Measurements from ENCODE around the gene GRIN2A. TPM values are rescaled to one million over a fixed set of nuclear protein-coding genes. Genes with fewer than 3 reads are reported as not detected.

GRIN2A gene
- total and polyA plus RNA-seq, 2 experiments from 2014 or later = 0.05 to 1.6 TPM

DNA sequence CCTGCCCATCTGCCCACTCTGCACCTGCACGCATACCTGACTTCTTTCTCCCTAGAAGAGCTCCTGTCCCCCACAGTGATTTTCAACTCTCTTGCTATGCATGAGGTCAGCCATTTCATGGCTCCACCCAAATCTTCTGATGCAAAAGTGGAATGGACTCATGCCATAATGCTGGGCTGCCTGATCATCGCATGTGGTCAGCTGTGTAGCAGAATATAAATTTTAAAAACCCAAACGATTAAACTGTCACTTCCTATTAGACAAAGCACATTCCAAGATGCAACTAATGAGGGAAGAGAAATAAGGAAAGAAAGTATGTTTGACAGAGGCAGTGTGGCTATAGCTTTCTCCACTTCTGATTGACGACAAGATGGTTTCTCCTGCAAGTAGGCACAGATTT is 26.1 kb downstream of the GRIN2A start:
- H3K4me2 ChIP-seq = no peak overlapping the region

DNA sequence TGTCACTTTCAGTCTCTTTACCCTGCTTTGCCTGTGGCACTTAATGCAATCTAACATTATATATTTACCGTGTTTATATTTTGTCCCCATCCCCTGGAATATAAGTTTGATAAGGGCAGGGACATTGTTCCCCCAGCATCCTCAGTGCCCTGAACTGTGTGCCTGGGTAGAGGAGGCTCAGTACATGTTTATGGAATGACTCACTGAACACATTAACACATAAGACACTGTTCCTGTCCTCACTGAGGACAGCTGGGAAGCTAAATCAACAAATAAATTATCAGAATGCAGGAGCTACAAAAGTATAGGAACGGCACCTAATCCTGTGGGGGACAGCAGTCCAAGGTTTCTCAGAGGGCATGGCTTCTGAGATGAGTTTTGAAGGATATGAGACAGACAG is 27.8 kb downstream of the GRIN2A start:
- no peaks in the 10 kb centered on the region for H3K9me3 ChIP-seq (ENCODE audit: low read depth)
- TF ChIP-seq EZH2phosphoT487 (IDR thresholded peaks at IDR 0.05; ENCODE audit: low read depth, severe bottlenecking, unreplicated experiment) = no peak
- TF ChIP-seq, protein P1, sequence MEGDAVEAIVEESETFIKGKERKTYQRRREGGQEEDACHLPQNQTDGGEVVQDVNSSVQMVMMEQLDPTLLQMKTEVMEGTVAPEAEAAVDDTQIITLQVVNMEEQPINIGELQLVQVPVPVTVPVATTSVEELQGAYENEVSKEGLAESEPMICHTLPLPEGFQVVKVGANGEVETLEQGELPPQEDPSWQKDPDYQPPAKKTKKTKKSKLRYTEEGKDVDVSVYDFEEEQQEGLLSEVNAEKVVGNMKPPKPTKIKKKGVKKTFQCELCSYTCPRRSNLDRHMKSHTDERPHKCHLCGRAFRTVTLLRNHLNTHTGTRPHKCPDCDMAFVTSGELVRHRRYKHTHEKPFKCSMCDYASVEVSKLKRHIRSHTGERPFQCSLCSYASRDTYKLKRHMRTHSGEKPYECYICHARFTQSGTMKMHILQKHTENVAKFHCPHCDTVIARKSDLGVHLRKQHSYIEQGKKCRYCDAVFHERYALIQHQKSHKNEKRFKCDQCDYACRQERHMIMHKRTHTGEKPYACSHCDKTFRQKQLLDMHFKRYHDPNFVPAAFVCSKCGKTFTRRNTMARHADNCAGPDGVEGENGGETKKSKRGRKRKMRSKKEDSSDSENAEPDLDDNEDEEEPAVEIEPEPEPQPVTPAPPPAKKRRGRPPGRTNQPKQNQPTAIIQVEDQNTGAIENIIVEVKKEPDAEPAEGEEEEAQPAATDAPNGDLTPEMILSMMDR (IDR thresholded peaks at IDR 0.05; ENCODE audit: poor library complexity) = no peak
- no peak for TF ChIP-seq EZH2 (IDR thresholded peaks at IDR 0.05; ENCODE audit: borderline replicate concordance)
- 79% methylated on average over 2 of the region's 2 CpGs for WGBS (ENCODE audit: low lambda C conversion rate, missing lambda C conversion rate)

More for the DNA sequence above, 26.1 kb downstream of the GRIN2A start:
- Histone ChIP-seq H3K9me3 (ENCODE audit: low read depth) (no peaks in the 10 kb centered on the region), H3K4me1 (ENCODE audit: insufficient read depth) (no peaks in the 10 kb centered on the region), H3K36me3 (replicated peaks; ENCODE audit: insufficient read depth, low read depth) (no peaks in the 10 kb centered on the region), H2AFZ (no peak overlapping the region), H3K9me2 (replicated peaks; ENCODE audit: insufficient read depth) (no peaks in the 10 kb centered on the region), H4K20me1 (ENCODE audit: insufficient read depth, poor library complexity, severe bottlenecking) (no peaks in the 10 kb centered on the region), H3K27me3 (no peaks in the 10 kb centered on the region), H3K4me3 (no peak overlapping the region), H3K79me2 (no peaks in the 10 kb centered on the region), H3K27ac (no peak overlapping the region)
- no peak for DNase-seq (ENCODE audit: low spot score)
- 96% methylated on average over 4 of the region's 4 CpGs for WGBS (ENCODE audit: low lambda C conversion rate, missing lambda C conversion rate)
- TF ChIP-seq EZH2phosphoT487 (IDR thresholded peaks at IDR 0.05; ENCODE audit: low read depth, severe bottlenecking, unreplicated experiment) (no peak), EZH2 (IDR thresholded peaks at IDR 0.05; ENCODE audit: borderline replicate concordance) (no peak)
- TF ChIP-seq, protein P1 (IDR thresholded peaks at IDR 0.05; ENCODE audit: poor library complexity) = no peak

DNA sequence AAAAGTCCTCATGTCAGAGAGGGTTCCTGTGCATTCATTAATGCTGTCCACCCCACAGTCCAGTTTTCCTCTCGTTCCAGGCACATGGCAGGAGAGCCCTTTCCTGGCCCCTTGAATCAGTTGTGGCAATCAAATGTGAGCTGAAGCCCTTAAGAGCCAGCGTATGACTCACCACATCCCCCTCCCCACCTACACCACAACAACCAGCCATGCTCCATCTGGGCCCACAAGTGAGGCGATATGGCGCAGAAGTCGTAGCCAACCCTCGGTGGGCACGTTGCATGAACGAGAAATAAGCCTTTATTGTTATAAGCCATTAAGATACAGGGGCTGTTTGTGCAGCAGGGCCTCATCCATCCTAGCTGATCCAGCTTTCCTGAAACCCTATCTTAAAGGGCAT is 28.2 kb downstream of the GRIN2A start:
- Histone ChIP-seq H3K27ac (no peak overlapping the region), H2AFZ (no peak overlapping the region), H3K9me2 (replicated peaks; ENCODE audit: insufficient read depth) (no peaks in the 10 kb centered on the region), H3K27me3 (no peaks in the 10 kb centered on the region), H3K4me2 (no peak overlapping the region), H3K9me3 (ENCODE audit: low read depth) (no peaks in the 10 kb centered on the region), H3K36me3 (replicated peaks; ENCODE audit: insufficient read depth, low read depth) (no peaks in the 10 kb centered on the region), H3K4me1 (ENCODE audit: insufficient read depth) (no peaks in the 10 kb centered on the region), H3K79me2 (no peaks in the 10 kb centered on the region), H3K4me3 (no peak overlapping the region), H4K20me1 (ENCODE audit: insufficient read depth, poor library complexity, severe bottlenecking) (no peaks in the 10 kb centered on the region)
- DNase-seq (ENCODE audit: low spot score) = no peak
- WGBS (ENCODE audit: low lambda C conversion rate, missing lambda C conversion rate) = 87% methylated on average over 7 of the region's 8 CpGs
- TF ChIP-seq, protein P1 (IDR thresholded peaks at IDR 0.05; ENCODE audit: poor library complexity) = no peak
- TF ChIP-seq EZH2 (IDR thresholded peaks at IDR 0.05; ENCODE audit: borderline replicate concordance) = no peak
- TF ChIP-seq EZH2phosphoT487 (IDR thresholded peaks at IDR 0.05; ENCODE audit: low read depth, severe bottlenecking, unreplicated experiment) = no peak

More for the DNA sequence above, 27.8 kb downstream of the GRIN2A start:
- no peaks in the 10 kb centered on the region for H3K27me3 ChIP-seq
- no peak overlapping the region for H3K4me2 ChIP-seq
- H3K4me3 ChIP-seq = no peak overlapping the region
- no peak overlapping the region for H3K27ac ChIP-seq
- no peaks in the 10 kb centered on the region for H3K4me1 ChIP-seq (ENCODE audit: insufficient read depth)
- no peak for DNase-seq (ENCODE audit: low spot score)
- H4K20me1 ChIP-seq (ENCODE audit: insufficient read depth, poor library complexity, severe bottlenecking) = no peaks in the 10 kb centered on the region
- H3K36me3 ChIP-seq (replicated peaks; ENCODE audit: insufficient read depth, low read depth) = no peaks in the 10 kb centered on the region
- H3K9me2 ChIP-seq (replicated peaks; ENCODE audit: insufficient read depth) = no peaks in the 10 kb centered on the region
- no peak overlapping the region for H2AFZ ChIP-seq
- no peaks in the 10 kb centered on the region for H3K79me2 ChIP-seq

DNA sequence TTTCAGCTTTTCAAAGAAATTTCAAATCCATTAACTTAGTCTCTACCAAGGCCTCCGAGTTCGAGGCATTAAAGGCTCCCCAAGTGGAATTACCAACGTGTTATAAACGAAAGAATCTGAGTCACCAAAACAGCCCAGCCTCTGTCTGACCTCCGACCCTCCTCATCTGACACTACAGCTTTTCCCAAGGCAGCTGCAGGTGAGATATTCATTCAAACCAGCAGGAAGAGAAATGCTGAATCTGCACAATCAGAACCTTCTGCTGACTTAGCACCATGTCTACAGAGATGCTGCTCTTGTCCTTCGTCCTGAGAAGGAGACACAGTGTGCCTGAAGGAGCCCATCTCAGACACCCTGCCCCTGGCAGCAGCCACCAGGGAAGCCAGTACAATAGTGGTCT is 30.5 kb downstream of the GRIN2A start:
- Histone ChIP-seq H3K4me1 (ENCODE audit: insufficient read depth) (no peaks in the 10 kb centered on the region), H3K36me3 (replicated peaks; ENCODE audit: insufficient read depth, low read depth) (no peaks in the 10 kb centered on the region), H3K27ac (no peak overlapping the region), H3K27me3 (no peaks in the 10 kb centered on the region), H3K9me3 (ENCODE audit: low read depth) (no peaks in the 10 kb centered on the region), H2AFZ (no peak overlapping the region), H3K79me2 (no peaks in the 10 kb centered on the region), H3K4me3 (no peak overlapping the region), H3K4me2 (no peak overlapping the region), H3K9me2 (replicated peaks; ENCODE audit: insufficient read depth) (no peaks in the 10 kb centered on the region), H4K20me1 (ENCODE audit: insufficient read depth, poor library complexity, severe bottlenecking) (no peaks in the 10 kb centered on the region)
- TF ChIP-seq EZH2phosphoT487 (IDR thresholded peaks at IDR 0.05; ENCODE audit: low read depth, severe bottlenecking, unreplicated experiment) (no peak), EZH2 (IDR thresholded peaks at IDR 0.05; ENCODE audit: borderline replicate concordance) (no peak)
- TF ChIP-seq, protein P1 (IDR thresholded peaks at IDR 0.05; ENCODE audit: poor library complexity) = no peak
- DNase-seq (ENCODE audit: low spot score) = no peak
- WGBS (ENCODE audit: low lambda C conversion rate, missing lambda C conversion rate) = 76% methylated on average over 6 of the region's 6 CpGs

All from hepatocyte (in vitro differentiated cells).